Head of caudate nucleus (tissue), 42 donors: ENCODE measurements around the gene MAGI2.

Source experiments
- DNase-seq, 42 donors: peaks; one replicate each; pipeline versions ENCODE4 v3.0.0 to v3.0.0-alpha.2; 2020 to 2021; ENCODE audit warnings: mixed read lengths in 7 of 42
- intact Hi-C: fragments of 100-400 bp; cut with DNase I; formaldehyde crosslinking; loops from one replicate; pipeline ENCODE4 v1.15.0; 2022

Gene MAGI2

DNA sequence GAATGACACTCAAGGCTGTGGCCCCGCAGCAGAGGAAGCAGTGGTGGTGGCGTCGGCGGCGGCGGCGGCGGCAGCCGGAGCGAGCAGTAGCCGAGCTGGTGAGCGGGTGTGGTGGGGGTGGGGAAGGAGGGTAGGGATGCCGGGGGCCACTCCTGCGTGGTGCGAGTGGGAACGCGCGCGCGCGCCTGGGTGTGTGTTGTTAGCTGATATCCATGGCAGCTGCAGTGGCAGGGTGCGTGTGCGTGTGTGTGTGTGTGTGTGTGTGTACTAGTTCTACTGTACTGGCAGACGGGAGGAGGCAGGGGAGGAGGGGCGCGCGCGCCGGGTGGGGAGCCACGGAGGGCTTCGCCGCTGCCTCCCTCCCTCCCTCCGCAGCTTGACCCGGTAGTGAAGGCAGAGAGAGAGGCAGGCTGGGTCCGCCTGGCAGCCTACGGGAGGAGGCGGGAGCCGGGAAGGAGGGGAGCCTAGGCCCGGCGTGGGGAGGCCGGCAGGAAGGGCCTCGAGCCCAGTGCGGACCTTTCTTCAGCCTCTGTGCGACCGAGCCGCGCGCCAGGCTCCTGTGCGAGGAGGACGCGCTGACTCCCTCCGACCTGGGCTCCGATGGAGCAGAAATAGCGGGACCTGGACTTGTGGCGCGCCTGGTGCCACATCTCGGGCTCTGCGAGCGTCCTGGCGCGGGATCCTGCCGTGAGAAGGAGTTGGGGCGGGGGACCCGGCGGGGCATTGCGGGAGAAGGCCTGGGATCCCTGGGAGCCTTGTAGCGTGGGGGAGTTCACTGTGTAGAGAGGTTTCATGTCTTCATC is at the start of gene MAGI2:
Gene MAGI2, minus strand, starts transcription at position 110 of the 803 bp plus-strand sequence. CDS start 347 bp downstream, outside the sequence.
- intact Hi-C loops, result loop anchor here (5.0 kb wide), 1 partner anchor 151 kb away; no protein-coding TSS in a partner anchor
- peak; percentile 83 to 97 (median 93) for DNase-seq

GRCh38 chr7:79502151-79502550 is 48.7 kb upstream of the MAGI2 start:
- no peak for DNase-seq
- intact Hi-C loops, result no loop called here

GRCh38 chr7:79500759-79501158 is 47.3 kb upstream of the MAGI2 start:
- no peak for DNase-seq
- intact Hi-C loops, result no loop called here

GRCh38 chr7:79497728-79498127 is 44.3 kb upstream of the MAGI2 start:
- DNase-seq, result no peak
- intact Hi-C loops, result no loop called here

GRCh38 chr7:79495544-79496272 is 42.2 kb upstream of the MAGI2 start:
- intact Hi-C loops, result no loop called here

GRCh38 chr7:79494046-79494445 is 40.6 kb upstream of the MAGI2 start:
- no peak for DNase-seq
- intact Hi-C loops, result no loop called here

More at GRCh38 chr7:79495544-79496272, 42.2 kb upstream of the MAGI2 start:
- no peak for DNase-seq

DNA sequence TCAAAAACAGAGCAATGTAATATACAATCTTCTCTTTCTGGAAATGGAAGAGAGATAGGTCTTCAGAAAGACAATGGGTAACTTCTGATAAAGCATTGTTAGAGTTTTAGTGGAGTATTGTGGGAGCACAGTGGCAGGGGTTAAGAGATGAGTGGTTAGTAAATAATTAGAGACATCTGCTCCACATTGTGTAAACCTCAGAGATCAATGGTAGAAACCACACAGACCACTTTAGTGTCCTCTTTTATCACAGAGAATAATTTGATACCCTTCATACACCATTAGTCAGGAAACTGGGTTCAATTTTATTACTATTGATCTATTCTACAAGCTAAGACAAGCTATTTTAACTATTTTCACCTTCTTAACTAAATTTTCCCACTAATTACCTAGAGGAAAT is 35.9 kb upstream of the MAGI2 start:
- no peak for DNase-seq
- intact Hi-C loops, result no loop called here

DNA sequence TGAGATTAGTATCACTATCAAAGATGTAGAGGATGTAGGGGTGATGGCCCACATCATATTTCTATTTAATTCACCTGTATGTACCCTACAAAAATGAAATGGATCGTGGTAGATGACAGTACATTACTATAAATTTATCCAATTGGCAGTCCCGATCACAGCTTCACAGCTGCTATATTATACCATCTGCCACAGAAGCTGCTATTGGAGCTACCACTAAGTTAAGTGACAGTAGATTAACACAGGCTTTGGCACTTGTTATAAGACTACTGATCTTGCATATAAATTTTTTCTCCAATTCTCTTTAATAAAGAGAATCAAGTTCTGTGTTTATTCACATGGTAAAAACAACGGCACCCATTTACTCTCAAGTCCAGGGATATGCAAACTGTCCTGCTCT is 24.9 kb upstream of the MAGI2 start:
- DNase-seq, result no peak
- intact Hi-C loops, result no loop called here

GRCh38 chr7:79475455-79475854 is 22.0 kb upstream of the MAGI2 start:
- no peak for DNase-seq
- intact Hi-C loops, result no loop called here

- no peak for DNase-seq
These were observed 18.2 kb upstream of the MAGI2 start for GRCh38 chr7:79471699-79472098.

DNA sequence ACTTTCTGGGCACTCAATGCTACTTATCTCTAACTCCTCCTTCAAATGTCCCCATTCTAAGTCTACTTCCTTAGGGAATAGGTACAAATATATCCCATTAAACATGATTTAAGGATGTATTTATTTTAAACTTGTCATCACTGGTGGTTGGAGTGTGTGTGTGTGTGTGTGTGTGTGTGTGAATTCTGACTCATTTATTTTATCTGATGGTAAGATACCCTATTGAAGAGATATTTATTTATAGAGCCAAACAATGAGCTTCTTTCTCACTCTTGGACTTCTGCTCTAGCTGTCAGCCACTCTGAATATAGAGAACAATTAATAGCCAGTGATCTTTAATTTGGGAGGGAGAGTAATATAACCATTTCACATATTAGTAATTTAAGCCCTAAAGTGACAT is 17.8 kb upstream of the MAGI2 start:
- no peak for DNase-seq
- intact Hi-C loops, result no loop called here

More at GRCh38 chr7:79471699-79472098, 18.2 kb upstream of the MAGI2 start:
- intact Hi-C loops, result no loop called here

- intact Hi-C loops, result no loop called here
- DNase-seq, result no peak
These were observed 12.1 kb upstream of the MAGI2 start for GRCh38 chr7:79465551-79465950.

DNA sequence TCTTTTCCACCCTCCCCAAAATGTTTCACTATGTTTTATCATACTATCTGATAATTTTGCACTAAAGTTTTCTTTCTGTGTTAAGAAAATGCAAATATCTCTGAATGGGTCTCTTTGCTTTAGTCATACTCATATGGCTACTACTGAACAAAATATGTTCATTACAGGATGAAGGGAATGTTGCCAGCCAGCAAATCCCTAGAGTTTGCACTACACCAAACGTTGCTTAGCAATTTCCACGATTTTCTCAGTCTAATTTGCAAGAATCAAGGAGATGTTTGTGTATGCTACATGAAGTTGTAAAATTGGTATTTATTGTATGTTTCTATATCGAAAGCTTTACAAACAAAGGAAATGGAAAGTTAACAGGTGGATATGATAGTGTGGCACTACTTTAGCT is 10.6 kb upstream of the MAGI2 start:
- no peak for DNase-seq
- intact Hi-C loops, result no loop called here

- no peak for DNase-seq
- intact Hi-C loops, result no loop called here
These were observed 8.9 kb upstream of the MAGI2 start for GRCh38 chr7:79462390-79462789.

DNA sequence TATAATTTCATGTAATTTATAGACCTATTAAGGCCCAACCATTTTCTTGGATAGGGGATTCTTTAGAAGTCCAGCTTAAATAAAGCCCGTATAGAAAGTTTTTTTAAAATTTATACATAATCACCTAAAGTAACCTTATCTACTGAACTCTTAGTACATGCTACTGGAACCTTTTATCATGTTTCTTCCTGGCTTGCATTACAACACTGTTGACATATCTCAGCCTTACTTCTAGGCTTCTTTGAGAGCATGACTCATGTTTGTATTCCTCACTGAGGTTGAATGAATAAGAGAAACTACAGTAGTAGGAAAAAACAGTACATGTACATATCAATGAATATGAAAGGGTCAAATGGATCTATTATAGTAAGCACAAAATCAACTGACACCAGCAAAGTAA is 8.2 kb upstream of the MAGI2 start:
- no peak for DNase-seq
- intact Hi-C loops, result no loop called here

DNA sequence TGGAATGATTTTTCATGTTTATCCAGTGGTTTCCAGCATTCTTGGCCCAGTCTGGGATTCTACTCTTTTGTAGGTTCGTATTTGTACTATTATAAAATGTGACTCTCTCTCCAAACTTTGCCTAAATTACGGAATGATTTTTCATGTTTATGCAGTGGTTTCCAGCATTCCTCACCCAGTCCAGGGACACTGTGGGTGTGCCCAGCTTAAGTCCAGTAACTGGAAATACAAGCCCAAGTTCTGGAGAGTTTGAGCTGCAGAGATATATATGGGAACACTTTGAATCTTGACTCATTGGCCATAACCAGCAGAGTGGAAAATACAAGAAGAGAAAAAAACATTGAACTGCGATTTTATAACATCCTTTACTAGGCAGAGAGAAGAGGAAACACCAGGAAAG is 5.9 kb upstream of the MAGI2 start:
- DNase-seq, result no peak
- intact Hi-C loops, result no loop called here

DNA sequence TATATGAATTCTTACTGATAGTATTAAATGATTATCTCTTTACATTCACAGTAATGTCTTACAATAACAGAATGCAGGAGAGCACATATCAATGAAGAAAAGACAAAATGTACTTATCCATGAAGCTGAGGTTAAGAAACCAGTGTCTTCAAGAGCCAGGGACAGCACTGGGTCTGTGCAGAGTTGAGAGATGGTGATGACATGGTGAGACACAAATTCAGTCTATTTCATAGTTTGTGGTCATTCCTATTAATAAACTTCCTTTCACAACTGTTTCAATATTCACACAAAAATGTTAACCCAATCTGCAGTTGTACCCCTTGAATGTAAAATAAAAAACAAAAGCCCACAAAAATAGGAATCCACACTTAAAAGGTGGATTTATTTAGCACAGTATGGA is 5.3 kb upstream of the MAGI2 start:
- DNase-seq, result no peak
- intact Hi-C loops, result no loop called here

DNA sequence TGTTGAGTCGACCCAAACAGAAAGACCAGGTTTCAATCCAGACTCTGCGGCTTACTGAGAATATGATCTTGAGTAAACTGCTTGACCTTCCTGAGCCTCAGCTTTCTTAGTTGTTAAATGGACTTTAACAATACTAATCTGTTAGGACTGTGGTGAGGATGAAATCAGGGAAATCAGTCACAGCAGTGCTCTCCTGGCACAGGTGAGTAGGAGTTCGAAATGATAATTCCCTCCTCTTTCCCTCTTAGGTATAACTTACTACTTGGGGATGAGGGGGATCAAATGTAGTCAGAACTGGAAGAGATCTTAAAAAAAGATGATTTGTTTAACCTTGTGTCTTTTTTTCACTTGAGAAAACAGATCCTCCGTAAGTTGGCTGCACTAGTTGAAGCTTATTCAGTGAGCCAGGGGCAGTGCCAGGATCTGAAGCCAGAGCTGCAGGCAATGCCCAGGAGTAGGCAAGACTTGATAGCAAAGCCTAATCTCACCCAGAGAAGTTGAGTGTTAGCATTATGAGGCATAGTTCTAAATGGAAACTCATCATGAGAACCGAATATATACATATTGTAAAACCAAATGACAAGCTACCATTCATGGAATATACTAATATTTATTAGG is 1.8 kb upstream of the MAGI2 start:
- intact Hi-C loops, result no loop called here
- DNase-seq, result peak in 29 of 42 donors; percentile 1 to 62 (median 21)

DNA sequence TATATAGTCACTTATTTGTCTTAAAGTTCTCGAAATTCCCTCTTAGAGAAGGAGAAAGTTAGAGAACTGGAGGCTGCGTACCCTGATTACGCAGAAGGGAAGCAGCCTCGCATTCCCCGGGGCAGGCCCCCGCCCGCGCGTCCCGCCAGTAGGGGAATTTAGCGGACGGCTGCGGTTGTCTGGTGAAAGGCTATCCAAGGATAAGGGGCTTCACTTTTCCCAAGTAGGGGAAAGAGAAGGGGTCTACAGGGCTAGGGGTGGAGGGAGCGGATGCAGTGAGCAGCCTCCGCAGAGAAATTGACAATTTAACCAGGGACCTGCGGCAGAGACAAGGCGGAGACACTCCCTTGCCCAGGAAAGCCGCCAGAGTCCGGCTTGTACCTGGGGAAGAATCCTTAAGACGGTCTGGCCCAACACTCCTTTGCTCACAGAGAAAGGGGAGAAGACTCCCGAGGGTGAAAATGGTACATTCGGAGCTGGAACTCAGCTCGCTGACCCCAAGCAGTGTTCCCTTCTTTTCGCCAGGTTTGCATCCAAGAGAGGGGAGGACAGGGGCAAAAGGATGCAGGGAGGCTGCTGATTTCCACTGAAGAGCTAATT is 994 bp upstream of the MAGI2 start:
- intact Hi-C loops, result loop anchor here (5.0 kb wide), 1 partner anchor 152 kb away; no protein-coding TSS in a partner anchor
- peak in 41 of 42 donors; percentile 25 to 84 (median 56) for DNase-seq

- peak in 9 of 42 donors; percentile 2 to 45 (median 29) for DNase-seq
These were observed 255 bp downstream of the MAGI2 start for GRCh38 chr7:79453266-79453557.

More at GRCh38 chr7:79453266-79453557, 255 bp downstream of the MAGI2 start:
- intact Hi-C loops, result loop anchor here (5.0 kb wide), 1 partner anchor 151 kb away; no protein-coding TSS in a partner anchor
